Endothelial cell of umbilical vein (primary cell): ENCODE measurements around the gene LYSMD3. TPM values are rescaled to one million over a fixed set of nuclear protein-coding genes. Genes with fewer than 3 reads are reported as not detected.

Source experiments
- BruUV-seq: library from RNA; stranded (reverse); fragments of 400-500 nt; replicated peaks from 2 replicates; lab custom pipeline; 2021; lab: Mats Ljungman, UMichigan
- CTCF ChIA-PET: fragments of 300-600, 350-600 bp; sonication (Branson Sonifier 250); formaldehyde crosslinking; loops from one replicate; lab custom pipeline; 2021; ENCODE audit warnings: antibody characterized with exemption, inconsistent platforms; lab: Charles Lee
- POLR2A ChIA-PET: fragments of 300-600, 350-600 bp; sonication (Branson Sonifier 250); formaldehyde crosslinking; loops from one replicate; lab custom pipeline; 2021; ENCODE audit warnings: antibody characterized with exemption, inconsistent platforms; lab: Charles Lee
- DNase-seq: peaks from one replicate; pipeline ENCODE4 v3.0.0-alpha.2; 2011; ENCODE audit warnings: low read depth, low spot score
- FAIRE-seq: peaks from 2 replicates; lab custom pipeline; 2011; peaks lifted over from hg19 to GRCh38; lab: Jason Lieb, UNC
- H2AFZ ChIP-seq: 2 replicates; pipeline ENCODE4 v1.6.0; 2012; ENCODE audit warnings: low read depth, low read length, control low read depth, inconsistent platforms
- H3K27ac ChIP-seq: 2 replicates; pipeline ENCODE4 v1.5.1; 2011; ENCODE audit warnings: low read depth, mild to moderate bottlenecking, control low read depth, low read length, moderate library complexity; ENCODE audit not compliant: insufficient read depth
- H3K27me3 ChIP-seq, 2 experiments: 2 replicates each; pipeline versions ENCODE4 v1.6.0 to v1.6.1; 2011; ENCODE audit warnings: low read length in 2 of 2, mixed read lengths in 1 of 2; ENCODE audit not compliant: control insufficient read depth in 2 of 2, insufficient read depth in 2 of 2
- H3K36me3 ChIP-seq, 2 experiments: 2 replicates in 1 of 2; 3 replicates in 1 of 2; pipeline ENCODE4 v1.5.1; 2011; ENCODE audit warnings: low read length in 2 of 2, mild to moderate bottlenecking in 1 of 2, moderate library complexity in 1 of 2; ENCODE audit not compliant: control insufficient read depth in 2 of 2, insufficient read depth in 2 of 2; ENCODE audit errors: extremely low read depth in 1 of 2
- H3K4me1 ChIP-seq: 3 replicates; pipeline ENCODE4 v1.5.1; 2011; ENCODE audit warnings: mild to moderate bottlenecking, low read length; ENCODE audit not compliant: control insufficient read depth, insufficient read depth; ENCODE audit errors: extremely low read depth
- H3K4me2 ChIP-seq: 2 replicates; pipeline ENCODE4 v1.6.1; 2011; ENCODE audit warnings: low read length, control low read depth, mixed read lengths; ENCODE audit not compliant: insufficient read depth
- H3K4me3 ChIP-seq, 3 experiments: fragments of 200-600 bp in 1 of 3; sonication (generic), shearing (Covaris generic) in 1 of 3; replicated peaks in 1 of 3; 2 replicates each; pipeline ENCODE4 v1.5.1; 2011 to 2016; ENCODE audit warnings: control low read depth in 3 of 3, low read length in 3 of 3, mild to moderate bottlenecking in 2 of 3, inconsistent platforms in 1 of 3, low read depth in 1 of 3, moderate library complexity in 1 of 3; ENCODE audit not compliant: insufficient read depth in 1 of 3
- H3K79me2 ChIP-seq: 2 replicates; pipeline ENCODE4 v1.6.0; 2012; ENCODE audit warnings: low read length, inconsistent platforms; ENCODE audit not compliant: control insufficient read depth, insufficient read depth
- H3K9ac ChIP-seq: replicated peaks from 2 replicates; pipeline ENCODE3; 2011; ENCODE audit warnings: low read length, control low read depth; ENCODE audit not compliant: insufficient read depth; ENCODE audit errors: extremely low read depth
- H3K9me1 ChIP-seq: replicated peaks from 3 replicates; pipeline ENCODE4 v1.6.0; 2011; ENCODE audit warnings: mild to moderate bottlenecking, low read length; ENCODE audit not compliant: control insufficient read depth, insufficient read depth; ENCODE audit errors: extremely low read depth
- H3K9me3 ChIP-seq: replicated peaks from 2 replicates; pipeline ENCODE4 v1.5.1; 2012; ENCODE audit warnings: low read length, inconsistent platforms; ENCODE audit not compliant: control insufficient read depth, insufficient read depth
- H4K20me1 ChIP-seq: replicated peaks from 2 replicates; pipeline ENCODE3; 2011; ENCODE audit warnings: mild to moderate bottlenecking, low read length; ENCODE audit not compliant: control insufficient read depth, insufficient read depth; ENCODE audit errors: extremely low read depth
- CTCF ChIP-seq, 2 donors: IDR thresholded peaks; 1 replicate in 1 of 2; 2 replicates in 1 of 2; pipeline ENCODE4 v1.5.1; 2011; ENCODE audit warnings: low read length in 2 of 2, mild to moderate bottlenecking in 2 of 2, moderate library complexity in 2 of 2, control low read depth in 1 of 2, inconsistent platforms in 1 of 2, low read depth in 1 of 2; ENCODE audit not compliant: insufficient read depth in 1 of 2; ENCODE audit errors: extremely low read depth in 1 of 2
- EZH2 ChIP-seq: IDR thresholded peaks from 2 replicates; pipeline ENCODE4 v1.6.1; 2012; ENCODE audit warnings: borderline replicate concordance, low read depth, mild to moderate bottlenecking, moderate library complexity, low read length, inconsistent platforms; ENCODE audit not compliant: severe bottlenecking
- FOS ChIP-seq: IDR thresholded peaks from 2 replicates; pipeline ENCODE4 v1.6.1; 2011; ENCODE audit warnings: mild to moderate bottlenecking, low read length, moderate library complexity, borderline replicate concordance; ENCODE audit not compliant: insufficient read depth
- GATA2 ChIP-seq: IDR thresholded peaks from 2 replicates; pipeline ENCODE4 v1.7.0; 2011; ENCODE audit warnings: low read depth, mild to moderate bottlenecking, moderate library complexity, mixed read lengths, low read length; ENCODE audit not compliant: insufficient read length, insufficient read depth
- MAX ChIP-seq: IDR thresholded peaks from 2 replicates; pipeline ENCODE4 v1.6.1; 2011; ENCODE audit not compliant: insufficient read depth, insufficient read length
- MYC ChIP-seq: IDR thresholded peaks from one replicate; pipeline ENCODE4 v1.6.1; 2011; ENCODE audit warnings: mild to moderate bottlenecking, low read depth, low read length
- POLR2A ChIP-seq: IDR thresholded peaks from 2 replicates; pipeline ENCODE4 v1.6.1; 2012; ENCODE audit warnings: low read depth, mild to moderate bottlenecking, control low read depth, low read length
- POLR2AphosphoS5 ChIP-seq: IDR thresholded peaks from 2 replicates; pipeline ENCODE4 v1.6.1; 2012; ENCODE audit warnings: low read depth, mild to moderate bottlenecking, control low read depth, low read length, moderate library complexity; ENCODE audit not compliant: insufficient read depth
- dilution Hi-C: fragments of 300-500 bp; cut with MboI; formaldehyde crosslinking; loops from one replicate; pipeline ENCODE4 v1.15.0; 2019; ENCODE audit warnings: low sequenced_read_pairs; ENCODE audit not compliant: extremely low pct_ligation_motif_present
- intact Hi-C: fragments of 100-400 bp; cut with micrococcal nuclease; formaldehyde crosslinking; loops from one replicate; pipeline ENCODE4 v1.10.0; 2022
- polyA plus RNA-seq, 4 experiments: library from polyadenylated mRNA; depleted of rRNA in 3 of 4; stranded (reverse) in 3 of 4; unstranded in 1 of 4; fragments of >200 nt; gene quantifications; 2 replicates each; pipeline versions ENCODE4 v1.2.1 to v1.2.3, GENCODE V29; 2011 to 2012; ENCODE audit warnings: missing spikeins in 1 of 4
- total RNA-seq: library from RNA; stranded (reverse); gene quantifications from 2 replicates; pipeline ENCODE4 v1.2.3, GENCODE V29; 2021

LYSMD3 gene
- total and polyA plus RNA-seq, 2 donors (not counting 3 experiments of a cell fraction or from before 2014, with no cell fraction given) = 6.0 to 21.3 TPM

- H2AFZ ChIP-seq = no peak overlapping the region
- H3K9me3 ChIP-seq = no peaks in the 10 kb centered on the region
- H4K20me1 ChIP-seq = no peaks in the 10 kb centered on the region
- H3K79me2 ChIP-seq = no peaks in the 10 kb centered on the region
- ChIA-PET CTCF (no interaction called here), POLR2A (no interaction called here)
- DNase-seq (no peak), FAIRE-seq (no peak)
- peaks cover 18 to 27% of the 10 kb centered on the region in 2 experiments for H3K27me3 ChIP-seq
- no peak overlapping the region for H3K9ac ChIP-seq
- no peak overlapping the region for H3K27ac ChIP-seq
- intact Hi-C loops (no loop called here), dilution Hi-C loops (no loop called here)
- H3K4me1 ChIP-seq = no peaks in the 10 kb centered on the region
- no peak overlapping the region for H3K4me3 ChIP-seq
- H3K4me2 ChIP-seq = no peak overlapping the region
- BruUV-seq = no TSS peak
- no peaks in the 10 kb centered on the region for H3K36me3 ChIP-seq
- no peaks in the 10 kb centered on the region for H3K9me1 ChIP-seq
- TF ChIP-seq POLR2A (no peak), POLR2AphosphoS5 (no peak), MYC (no peak), CTCF (IDR thresholded peaks at IDR 0.05; ENCODE audit: extremely low read depth in 1 of 2, insufficient read depth in 1 of 2, low read depth in 1 of 2, low read length in 2 of 2) (no peak), GATA2 (no peak), MAX (no peak), FOS (no peak), EZH2 (no peak)
Observed at GRCh38 chr5:90549729-90550275, 20.4 kb upstream of the LYSMD3 start.
